CD4-positive, alpha-beta T cell (primary cell): ENCODE measurements around the gene CSF1. TPM values are rescaled to one million over a fixed set of nuclear protein-coding genes. Genes with fewer than 3 reads are reported as not detected.

ENCODE experiments used
- ATAC-seq: fragments of 200-7000 bp; cut with Tn5 transposase; one replicate; pipeline ENCODE4 v1.10.0; 2022; ENCODE audit warnings: mild to moderate bottlenecking; ENCODE audit not compliant: poor library complexity
- CTCF ChIA-PET: fragments of 350-600 bp; sonication (Branson Sonifier 250); formaldehyde crosslinking; loops from one replicate; lab custom pipeline; 2021; ENCODE audit warnings: antibody characterized with exemption, inconsistent platforms; lab: Charles Lee
- POLR2A ChIA-PET: fragments of 350-600 bp; sonication (Branson Sonifier 250); formaldehyde crosslinking; loops from one replicate; lab custom pipeline; 2021; ENCODE audit warnings: antibody characterized with exemption, inconsistent platforms; lab: Charles Lee
- DNase-seq, 14 experiments: peaks; one replicate each; pipeline ENCODE4 v3.0.0-alpha.2; 2013 to 2020; ENCODE audit warnings: mixed read lengths in 2 of 14
- H3K27ac ChIP-seq, 2 donors: one replicate each; pipeline versions ENCODE4 v1.5.1 to v1.7.0; 2013; ENCODE audit warnings: low read length in 2 of 2, low read depth in 1 of 2, mild to moderate bottlenecking in 1 of 2
- H3K27me3 ChIP-seq, 2 experiments: 1 replicate in 1 of 2; 2 replicates in 1 of 2; pipeline versions ENCODE4 v1.6.1 to v1.7.0; 2013; ENCODE audit warnings: low read length in 2 of 2, control low read depth in 1 of 2, mild to moderate bottlenecking in 1 of 2, moderate library complexity in 1 of 2; ENCODE audit not compliant: insufficient read depth in 2 of 2, control insufficient read depth in 1 of 2
- H3K36me3 ChIP-seq: one replicate; pipeline ENCODE4 v1.6.1; 2013; ENCODE audit warnings: low read length, control low read depth; ENCODE audit not compliant: insufficient read depth
- H3K4me1 ChIP-seq: one replicate; pipeline ENCODE4 v1.6.1; 2013; ENCODE audit warnings: low read length, control low read depth; ENCODE audit not compliant: insufficient read depth
- H3K4me3 ChIP-seq: one replicate; pipeline ENCODE4 v1.5.1; 2013; ENCODE audit warnings: mild to moderate bottlenecking, low read length, moderate library complexity
- H3K9me3 ChIP-seq, 2 experiments: 1 replicate in 1 of 2; 2 replicates in 1 of 2; pipeline versions ENCODE4 v1.6.1 to v1.7.0; 2013; ENCODE audit warnings: low read length in 2 of 2, mild to moderate bottlenecking in 2 of 2, control low read depth in 1 of 2, moderate library complexity in 1 of 2; ENCODE audit not compliant: control insufficient read depth in 1 of 2, insufficient read depth in 1 of 2
- H3K27ac Mint-ChIP-seq: one replicate; pipeline ENCODE4 v1.8.0; 2020; ENCODE audit warnings: mixed read lengths
- H3K27me3 Mint-ChIP-seq: one replicate; pipeline ENCODE4 v1.8.0; 2021; ENCODE audit warnings: mixed read lengths
- H3K36me3 Mint-ChIP-seq: one replicate; pipeline ENCODE4 v1.8.0; 2021; ENCODE audit warnings: low read depth, mixed read lengths
- H3K4me1 Mint-ChIP-seq: one replicate; pipeline ENCODE4 v1.8.0; 2021; ENCODE audit warnings: low read depth, mixed read lengths
- H3K4me3 Mint-ChIP-seq: one replicate; pipeline ENCODE4 v1.8.0; 2020; ENCODE audit warnings: mild to moderate bottlenecking, mixed read lengths
- H3K9me3 Mint-ChIP-seq: one replicate; pipeline ENCODE4 v1.8.0; 2020; ENCODE audit warnings: mixed read lengths
- intact Hi-C, 2 experiments: fragments of 100-400 bp; cut with DNase I in 1 of 2; cut with micrococcal nuclease in 1 of 2; formaldehyde crosslinking; loops; one replicate each; pipeline versions ENCODE4 v1.15.1 to v1.9.0; 2023 to 2025; cut with DNase I, micrococcal nuclease
- total RNA-seq, 174 experiments: library from RNA in 2 of 174; stranded (reverse) in 2 of 174; gene quantifications; one replicate each; pipeline ENCODE4 v1.2.3 and lab custom pipeline; 2021 to 2026
- TF ChIP-seq, protein P1 (sequence below): fragments of 200-600 bp; IDR thresholded peaks from one replicate; pipeline ENCODE4 v1.8.0; 2022; ENCODE audit warnings: antibody characterized with exemption, mild to moderate bottlenecking

Gene CSF1
- total RNA-seq, 2 experiments from 2014 or later, result 6.5 to 6.7 TPM

DNA sequence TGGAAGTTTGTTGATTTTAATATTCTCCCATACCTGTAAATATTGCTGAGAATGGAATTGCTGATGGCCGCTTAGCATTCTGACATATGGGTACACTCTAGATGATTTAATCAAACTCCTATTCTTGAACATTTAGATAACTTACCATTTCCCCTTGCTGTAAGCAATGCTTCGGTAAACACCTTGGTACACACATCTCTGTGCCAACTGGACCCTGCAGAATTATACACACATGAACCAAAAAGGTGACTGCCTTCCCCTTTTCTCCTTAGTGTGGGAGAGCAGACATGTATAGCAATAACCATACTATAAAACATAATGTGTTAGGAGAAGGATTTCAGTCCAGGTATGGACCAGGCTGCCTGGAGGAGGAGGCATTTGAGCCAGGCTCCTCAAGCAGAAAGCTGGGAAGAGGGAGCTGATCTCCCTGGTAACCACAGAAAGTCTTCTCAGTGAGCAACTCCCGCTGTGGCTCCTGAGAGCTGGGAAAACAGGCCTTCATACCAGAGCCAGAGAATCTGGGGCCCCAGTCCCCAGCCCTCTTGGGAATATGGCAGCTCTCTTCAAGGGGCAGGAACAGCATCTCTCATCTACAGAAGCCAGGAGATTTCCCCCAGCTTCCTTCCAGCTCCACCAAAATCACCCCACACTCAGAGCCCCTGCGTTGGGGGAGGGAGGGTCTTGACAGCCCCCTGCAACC, 33.9 kb upstream of the CSF1 start:
- intact Hi-C loops, result no loop called here
- H3K4me3 Mint-ChIP-seq, result no peak overlapping the region

DNA sequence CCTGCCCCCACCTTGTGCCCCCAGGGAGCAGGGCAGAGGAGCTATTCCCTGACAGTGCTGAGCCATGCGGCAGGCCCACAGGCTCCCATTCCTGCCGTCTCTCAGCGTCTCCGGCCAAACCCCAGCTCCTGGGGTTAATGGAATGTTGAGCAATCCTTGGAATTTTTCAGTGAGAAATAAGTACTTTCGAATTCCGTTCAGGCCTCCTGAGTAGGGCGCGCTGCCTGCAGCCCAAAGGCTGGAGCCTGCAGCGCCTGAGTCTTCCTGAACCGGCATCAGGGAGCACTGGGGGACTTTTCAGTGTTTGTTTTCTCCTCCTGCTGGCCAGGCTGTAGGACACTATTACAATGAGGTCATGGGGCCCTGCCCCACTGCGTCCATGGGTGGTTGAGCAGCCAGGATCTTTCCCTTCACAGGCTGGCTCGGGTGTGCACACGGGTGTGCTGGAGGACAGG, 33.3 kb upstream of the CSF1 start:
- DNase-seq (no peak), ATAC-seq (no peak)
- H3K9me3 Mint-ChIP-seq, result no peaks in the 10 kb centered on the region
- TF ChIP-seq, protein P1, sequence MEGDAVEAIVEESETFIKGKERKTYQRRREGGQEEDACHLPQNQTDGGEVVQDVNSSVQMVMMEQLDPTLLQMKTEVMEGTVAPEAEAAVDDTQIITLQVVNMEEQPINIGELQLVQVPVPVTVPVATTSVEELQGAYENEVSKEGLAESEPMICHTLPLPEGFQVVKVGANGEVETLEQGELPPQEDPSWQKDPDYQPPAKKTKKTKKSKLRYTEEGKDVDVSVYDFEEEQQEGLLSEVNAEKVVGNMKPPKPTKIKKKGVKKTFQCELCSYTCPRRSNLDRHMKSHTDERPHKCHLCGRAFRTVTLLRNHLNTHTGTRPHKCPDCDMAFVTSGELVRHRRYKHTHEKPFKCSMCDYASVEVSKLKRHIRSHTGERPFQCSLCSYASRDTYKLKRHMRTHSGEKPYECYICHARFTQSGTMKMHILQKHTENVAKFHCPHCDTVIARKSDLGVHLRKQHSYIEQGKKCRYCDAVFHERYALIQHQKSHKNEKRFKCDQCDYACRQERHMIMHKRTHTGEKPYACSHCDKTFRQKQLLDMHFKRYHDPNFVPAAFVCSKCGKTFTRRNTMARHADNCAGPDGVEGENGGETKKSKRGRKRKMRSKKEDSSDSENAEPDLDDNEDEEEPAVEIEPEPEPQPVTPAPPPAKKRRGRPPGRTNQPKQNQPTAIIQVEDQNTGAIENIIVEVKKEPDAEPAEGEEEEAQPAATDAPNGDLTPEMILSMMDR, result no peak
- H3K36me3 ChIP-seq, result no peaks in the 10 kb centered on the region
- POLR2A ChIA-PET, result no interaction called here
- no peaks in the 10 kb centered on the region for H3K36me3 Mint-ChIP-seq
- H3K27ac Mint-ChIP-seq, result no peak overlapping the region
- no peaks in the 10 kb centered on the region for H3K27me3 Mint-ChIP-seq
- no peak overlapping the region for H3K4me3 Mint-ChIP-seq
- intact Hi-C loops, result no loop called here
- peaks cover 18% of the 10 kb centered on the region for H3K4me1 ChIP-seq
- H3K4me1 Mint-ChIP-seq, result peaks cover 21% of the 10 kb centered on the region
- no peaks in the 10 kb centered on the region for H3K27me3 ChIP-seq
- CTCF ChIA-PET, result no interaction called here
- peaks cover 0 to 5% of the 10 kb centered on the region in 2 experiments for H3K9me3 ChIP-seq
- no peak overlapping the region for H3K4me3 ChIP-seq
- no peak overlapping the region for H3K27ac ChIP-seq

More for the DNA sequence above, 33.9 kb upstream of the CSF1 start:
- Mint-ChIP-seq H3K9me3 (no peaks in the 10 kb centered on the region), H3K4me1 (peaks cover 21% of the 10 kb centered on the region), H3K36me3 (no peaks in the 10 kb centered on the region), H3K27me3 (no peaks in the 10 kb centered on the region), H3K27ac (no peak overlapping the region)
- Histone ChIP-seq H3K9me3 (peaks cover 0 to 5% of the 10 kb centered on the region in 2 experiments), H3K36me3 (no peaks in the 10 kb centered on the region), H3K4me3 (no peak overlapping the region), H3K4me1 (peaks cover 18% of the 10 kb centered on the region), H3K27me3 (no peaks in the 10 kb centered on the region), H3K27ac (no peak overlapping the region)
- DNase-seq (no peak), ATAC-seq (no peak)
- ChIA-PET POLR2A (no interaction called here), CTCF (no interaction called here)
- TF ChIP-seq, protein P1, result no peak

DNA sequence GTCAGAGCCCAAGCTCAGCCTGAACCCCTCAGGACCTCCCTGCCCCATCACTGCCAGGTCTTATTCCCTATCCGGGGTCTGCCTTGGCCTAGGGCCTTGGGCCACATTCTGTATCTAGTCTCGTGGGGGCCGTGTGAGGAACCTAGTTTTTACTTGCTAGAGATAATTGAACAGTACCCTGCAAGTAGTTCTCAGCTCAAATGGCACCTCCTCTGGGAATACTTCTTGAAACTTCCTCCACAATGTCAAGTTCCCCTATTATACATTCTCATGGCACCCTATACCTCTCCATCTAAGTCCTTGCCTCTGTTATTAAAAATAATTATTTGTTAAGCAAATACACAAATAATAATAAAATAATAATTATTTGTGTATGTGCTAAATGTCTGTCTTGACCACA, 32.9 kb upstream of the CSF1 start:
- no peaks in the 10 kb centered on the region for H3K27me3 Mint-ChIP-seq
- POLR2A ChIA-PET, result no interaction called here
- H3K27ac Mint-ChIP-seq, result no peak overlapping the region
- H3K9me3 Mint-ChIP-seq, result no peaks in the 10 kb centered on the region
- TF ChIP-seq, protein P1, result no peak
- H3K9me3 ChIP-seq, result peaks cover 0 to 5% of the 10 kb centered on the region in 2 experiments
- peaks cover 18% of the 10 kb centered on the region for H3K4me1 Mint-ChIP-seq
- H3K36me3 Mint-ChIP-seq, result no peaks in the 10 kb centered on the region
- no peaks in the 10 kb centered on the region for H3K27me3 ChIP-seq
- CTCF ChIA-PET, result no interaction called here
- ATAC-seq, result no peak
- H3K27ac ChIP-seq, result no peak overlapping the region
- DNase-seq, result no peak
- H3K4me3 Mint-ChIP-seq, result no peak overlapping the region
- no peaks in the 10 kb centered on the region for H3K36me3 ChIP-seq
- no peak overlapping the region for H3K4me3 ChIP-seq
- intact Hi-C loops, result no loop called here
- H3K4me1 ChIP-seq, result peaks cover 15% of the 10 kb centered on the region
